H1 (cell line): ENCODE measurements around the gene SLC44A5. TPM values are rescaled to one million over a fixed set of nuclear protein-coding genes. Genes with fewer than 3 reads are reported as not detected.

Source experiments
- CTCF ChIA-PET: fragments of 300-600 bp; sonication (Branson Sonifier 250); formaldehyde crosslinking; loops from one replicate; lab custom pipeline; 2021; ENCODE audit not compliant: partially characterized antibody; lab: Charles Lee
- POLR2A ChIA-PET: fragments of 300-600 bp; sonication (Branson Sonifier 250); formaldehyde crosslinking; loops from one replicate; lab custom pipeline; 2021; ENCODE audit warnings: inconsistent platforms; ENCODE audit not compliant: partially characterized antibody; lab: Charles Lee
- DNase-seq, 2 experiments: peaks; one replicate each; pipeline versions ENCODE4 v3.0.0 to v3.0.0-alpha.2; 2010 to 2022; ENCODE audit warnings: low spot score in 2 of 2, low read depth in 1 of 2, mixed read lengths in 1 of 2
- FAIRE-seq: peaks from 2 replicates; lab custom pipeline; 2011; peaks lifted over from hg19 to GRCh38; lab: Jason Lieb, UNC
- H2AFZ ChIP-seq: 2 replicates; pipeline ENCODE4 v1.8.1; 2012; ENCODE audit warnings: low read length, inconsistent platforms
- H2AK5ac ChIP-seq: 2 replicates; pipeline ENCODE4 v1.6.1; 2013; ENCODE audit warnings: low read depth, low read length
- H2BK120ac ChIP-seq: replicated peaks from 2 replicates; pipeline ENCODE3; 2013; ENCODE audit warnings: low read depth, low read length, inconsistent platforms
- H2BK12ac ChIP-seq: 2 replicates; pipeline ENCODE4 v1.6.1; 2013; ENCODE audit warnings: low read depth, low read length
- H2BK15ac ChIP-seq: 2 replicates; pipeline ENCODE4 v1.6.1; 2013; ENCODE audit warnings: low read length
- H2BK20ac ChIP-seq: 2 replicates; pipeline ENCODE4 v1.6.1; 2013; ENCODE audit warnings: low read length
- H2BK5ac ChIP-seq: 2 replicates; pipeline ENCODE4 v1.6.1; 2013; ENCODE audit warnings: low read depth, low read length
- H3K14ac ChIP-seq: 2 replicates; pipeline ENCODE4 v1.6.1; 2013; ENCODE audit warnings: inconsistent platforms; ENCODE audit not compliant: insufficient read length
- H3K18ac ChIP-seq: 2 replicates; pipeline ENCODE4 v1.6.1; 2013; ENCODE audit warnings: low read length; ENCODE audit errors: extremely low read depth
- H3K23ac ChIP-seq: 2 replicates; pipeline ENCODE4 v1.6.1; 2013; ENCODE audit warnings: inconsistent platforms; ENCODE audit not compliant: insufficient read length
- H3K23me2 ChIP-seq: 2 replicates; pipeline ENCODE4 v1.6.1; 2013; ENCODE audit warnings: low read depth, low read length
- H3K27ac ChIP-seq: 2 replicates; pipeline ENCODE4 v1.6.1; 2011; ENCODE audit warnings: low read depth, low read length, inconsistent platforms
- H3K27me3 ChIP-seq, 4 experiments: replicated peaks in 1 of 4; 1 replicate in 1 of 4; 2 replicates in 3 of 4; pipeline versions ENCODE4 v1.6.1 to v1.8.1; 2011 to 2013; ENCODE audit warnings: low read length in 3 of 4, mild to moderate bottlenecking in 3 of 4, inconsistent platforms in 2 of 4, mixed read lengths in 2 of 4, moderate library complexity in 1 of 4; ENCODE audit not compliant: control insufficient read depth in 3 of 4, insufficient read depth in 3 of 4; ENCODE audit errors: extremely low read depth in 1 of 4
- H3K36me3 ChIP-seq, 4 experiments: 2 replicates each; pipeline versions ENCODE4 v1.6.1 to v1.8.1; 2011 to 2013; ENCODE audit warnings: mild to moderate bottlenecking in 4 of 4, low read length in 3 of 4, moderate library complexity in 2 of 4, control low read depth in 1 of 4, inconsistent platforms in 1 of 4; ENCODE audit not compliant: insufficient read depth in 4 of 4, control insufficient read depth in 2 of 4
- H3K4ac ChIP-seq: replicated peaks from 2 replicates; pipeline ENCODE3; 2013; ENCODE audit warnings: low read length, low read depth, mixed read lengths, inconsistent platforms; ENCODE audit not compliant: insufficient read length
- H3K4me1 ChIP-seq, 4 experiments: replicated peaks in 1 of 4; 1 replicate in 1 of 4; 2 replicates in 3 of 4; pipeline versions ENCODE4 v1.6.1 to v1.8.1; 2011 to 2013; ENCODE audit warnings: low read length in 3 of 4, inconsistent platforms in 2 of 4, mixed read lengths in 1 of 4; ENCODE audit not compliant: insufficient read depth in 4 of 4, control insufficient read depth in 3 of 4
- H3K4me2 ChIP-seq, 2 experiments: 2 replicates each; pipeline versions ENCODE4 v1.6.1 to v1.8.1; 2011 to 2013; ENCODE audit warnings: low read depth in 2 of 2, low read length in 2 of 2, control low read depth in 1 of 2, inconsistent platforms in 1 of 2, mild to moderate bottlenecking in 1 of 2; ENCODE audit not compliant: insufficient read depth in 1 of 2
- H3K4me3 ChIP-seq, 4 experiments: fragments of 200-600, 300-600 bp in 1 of 4; sonication (generic), shearing (Covaris generic), sonication (Bioruptor Twin) in 1 of 4; 2 replicates each; pipeline versions ENCODE4 v1.5.1 to v1.8.1; 2011 to 2016; ENCODE audit warnings: low read length in 4 of 4, low read depth in 3 of 4, control low read depth in 2 of 4, inconsistent platforms in 2 of 4, mild to moderate bottlenecking in 2 of 4, mixed read lengths in 1 of 4, moderate library complexity in 1 of 4; ENCODE audit not compliant: insufficient read depth in 2 of 4; ENCODE audit errors: extremely low read depth in 1 of 4
- H3K56ac ChIP-seq: replicated peaks from 2 replicates; pipeline ENCODE3; 2013; ENCODE audit warnings: low read depth, mild to moderate bottlenecking, mixed read lengths, low read length, inconsistent platforms; ENCODE audit not compliant: insufficient read length
- H3K79me1 ChIP-seq: 2 replicates; pipeline ENCODE4 v1.6.1; 2013; ENCODE audit warnings: low read depth, low read length, control low read depth
- H3K79me2 ChIP-seq, 2 experiments: 2 replicates each; pipeline versions ENCODE4 v1.6.1 to v1.8.1; 2012 to 2013; ENCODE audit warnings: low read length in 2 of 2, mild to moderate bottlenecking in 2 of 2, inconsistent platforms in 1 of 2; ENCODE audit not compliant: insufficient read depth in 2 of 2, control insufficient read depth in 1 of 2
- H3K9ac ChIP-seq, 4 experiments: replicated peaks in 1 of 4; 1 replicate in 1 of 4; 2 replicates in 3 of 4; pipeline versions ENCODE4 v1.6.1 to v1.8.1; 2011 to 2013; ENCODE audit warnings: low read depth in 3 of 4, low read length in 3 of 4, control low read depth in 2 of 4, mild to moderate bottlenecking in 2 of 4, moderate library complexity in 2 of 4, inconsistent platforms in 1 of 4; ENCODE audit errors: extremely low read depth in 1 of 4
- H3K9me3 ChIP-seq, 2 experiments: 2 replicates each; pipeline versions ENCODE4 v1.6.1 to v1.8.1; 2012 to 2013; ENCODE audit warnings: mild to moderate bottlenecking in 2 of 2, moderate library complexity in 2 of 2, control low read depth in 1 of 2, inconsistent platforms in 1 of 2, low read depth in 1 of 2, low read length in 1 of 2, mixed read lengths in 1 of 2; ENCODE audit not compliant: insufficient read depth in 2 of 2
- H4K20me1 ChIP-seq, 2 experiments: replicated peaks in 1 of 2; 2 replicates each; pipeline versions ENCODE3 to v1.8.1; 2011 to 2013; ENCODE audit warnings: inconsistent platforms in 2 of 2, low read length in 2 of 2, mild to moderate bottlenecking in 1 of 2; ENCODE audit not compliant: insufficient read depth in 2 of 2, control insufficient read depth in 1 of 2
- H4K5ac ChIP-seq: 2 replicates; pipeline ENCODE4 v1.6.1; 2013; ENCODE audit warnings: low read length, low read depth, mixed read lengths, inconsistent platforms; ENCODE audit not compliant: insufficient read length
- H4K8ac ChIP-seq: 2 replicates; pipeline ENCODE4 v1.8.0; 2013; ENCODE audit warnings: mild to moderate bottlenecking, moderate library complexity, low read length, inconsistent platforms; ENCODE audit not compliant: insufficient read depth; ENCODE audit errors: extremely low read depth
- H4K91ac ChIP-seq: replicated peaks from 2 replicates; pipeline ENCODE3; 2013; ENCODE audit warnings: low read length, mixed read lengths, inconsistent platforms; ENCODE audit not compliant: insufficient read length
- ATF2 ChIP-seq: IDR thresholded peaks from 2 replicates; pipeline ENCODE4 v1.6.1; 2012; ENCODE audit warnings: low read length, inconsistent platforms
- BCL11A ChIP-seq, 2 experiments: IDR thresholded peaks; one replicate each; pipeline ENCODE4 v1.6.1; 2011; ENCODE audit warnings: low read depth in 2 of 2, low read length in 2 of 2, mild to moderate bottlenecking in 2 of 2
- FOSL1 ChIP-seq: IDR thresholded peaks from 2 replicates; pipeline ENCODE4 v1.6.1; 2011; ENCODE audit warnings: mild to moderate bottlenecking, low read depth, low read length, moderate library complexity; ENCODE audit not compliant: insufficient read depth
- JUN ChIP-seq: IDR thresholded peaks from 2 replicates; pipeline ENCODE4 v1.6.1; 2011; ENCODE audit warnings: low read depth, mild to moderate bottlenecking, improper control_type of control experiment, low read length
- NRF1 ChIP-seq: IDR thresholded peaks from 2 replicates; pipeline ENCODE4 v1.6.1; 2011; ENCODE audit warnings: mild to moderate bottlenecking, low read depth, low read length, improper control_type of control experiment
- POU5F1 ChIP-seq: IDR thresholded peaks from 2 replicates; pipeline ENCODE4 v1.6.1; 2011; ENCODE audit warnings: low read depth, mild to moderate bottlenecking, low read length, moderate library complexity
- RFX5 ChIP-seq: IDR thresholded peaks from 2 replicates; pipeline ENCODE4 v1.6.1; 2011; ENCODE audit warnings: low read depth, low read length, improper control_type of control experiment, borderline replicate concordance
- SAP30 ChIP-seq: fragments of 300-600 bp; sonication (generic); IDR thresholded peaks from 2 replicates; pipeline ENCODE4 v1.7.1; 2012; ENCODE audit warnings: low read length, moderate library complexity, mild to moderate bottlenecking, inconsistent platforms; ENCODE audit not compliant: insufficient read depth, insufficient replicate concordance
- SRF ChIP-seq: IDR thresholded peaks from 2 replicates; pipeline ENCODE4 v1.6.1; 2011; ENCODE audit warnings: mild to moderate bottlenecking, low read depth, low read length, moderate library complexity
- SUZ12 ChIP-seq: fragments of 200-600 bp; sonication (generic); IDR thresholded peaks from 2 replicates; pipeline ENCODE4 v1.6.1; 2012; ENCODE audit warnings: mild to moderate bottlenecking, inconsistent platforms, low read length, moderate library complexity, mixed read lengths
- TAF1 ChIP-seq: IDR thresholded peaks from 2 replicates; pipeline ENCODE4 v1.6.1; 2011; ENCODE audit warnings: mild to moderate bottlenecking, low read depth, low read length
- TAF7 ChIP-seq: optimal IDR thresholded peaks from 2 replicates; pipeline ENCODE3; 2011; ENCODE audit warnings: low read depth, mild to moderate bottlenecking, inconsistent platforms, low read length, moderate library complexity, borderline replicate concordance
- TBP ChIP-seq: IDR thresholded peaks from 2 replicates; pipeline ENCODE4 v1.6.1; 2011; ENCODE audit warnings: low read depth, low read length, improper control_type of control experiment
- WGBS, 2 experiments: shearing (Covaris generic) in 1 of 2; methylation state at CpG; one replicate each; pipeline versions ENCODE4 v1.1.6 to v1.1.7; 2013 to 2015; ENCODE audit warnings: low lambda C conversion rate in 2 of 2, mixed read lengths in 2 of 2, inconsistent platforms in 1 of 2, low coverage in 1 of 2, missing lambda C conversion rate in 1 of 2; ENCODE audit not compliant: insufficient replicate concordance in 2 of 2, insufficient coverage in 1 of 2, insufficient read length in 1 of 2; ENCODE audit errors: extremely low coverage in 1 of 2, missing lambda C conversion rate in 1 of 2; 5-methylcytosine and 5-hydroxymethylcytosine counted together
- polyA plus RNA-seq, 7 experiments: library from polyadenylated mRNA; depleted of rRNA in 3 of 7; stranded (reverse) in 5 of 7; unstranded in 2 of 7; fragments of >200 nt in 5 of 7; fragments of 200-250 nt in 2 of 7; gene quantifications; 1 replicate in 5 of 7; 2 replicates in 1 of 7; 4 replicates in 1 of 7; pipeline versions ENCODE4 v1.2.1 to v1.2.3, GENCODE V29; 2011 to 2013; ENCODE audit warnings: missing spikeins in 2 of 7, mixed read lengths in 2 of 7
- total RNA-seq: library from RNA; stranded (reverse); fragmentation: NEBNext Ultra II Directional; extraction: Animal tissue kit (Norgen Biotek cat#: 25700); gene quantifications from 2 replicates; pipeline ENCODE4 v1.2.1, GENCODE V29; 2021

SLC44A5 gene
- total and polyA plus RNA-seq, 2 of the 8 experiments (the other 6 are each of a cell fraction or from before 2014, with no cell fraction given): 1.8 to 3.3 TPM

GRCh38 chr1:75276385-75276784 lies 334.5 kb downstream of the SLC44A5 start:
- Histone ChIP-seq H3K9me3 (peaks cover 3 to 7% of the 10 kb centered on the region in 2 experiments; a peak in 2 of 4 replicates), H2BK15ac (no peak overlapping the region), H2BK120ac (no peak overlapping the region), H2BK5ac (no peak overlapping the region), H3K23ac (no peak overlapping the region), H3K4me1 (no peaks in the 10 kb centered on the region), H3K56ac (no peak overlapping the region), H2BK12ac (no peak overlapping the region), H3K9ac (no peak overlapping the region), H4K5ac (no peak overlapping the region), H3K4ac (no peak overlapping the region), H2BK20ac (no peak overlapping the region), H3K36me3 (no peaks in the 10 kb centered on the region), H3K79me1 (no peaks in the 10 kb centered on the region), H3K27me3 (no peaks in the 10 kb centered on the region), H4K20me1 (no peaks in the 10 kb centered on the region), H4K91ac (no peak overlapping the region), H3K4me2 (no peak overlapping the region), H2AFZ (no peak overlapping the region), H3K23me2 (no peaks in the 10 kb centered on the region), H4K8ac (no peak overlapping the region), H3K4me3 (no peak overlapping the region), H3K14ac (no peak overlapping the region), H2AK5ac (no peak overlapping the region), H3K79me2 (no peaks in the 10 kb centered on the region), H3K27ac (no peak overlapping the region), H3K18ac (no peak overlapping the region)
- POLR2A ChIA-PET: no interaction called here
- DNase-seq (no peak), FAIRE-seq (no peak)
- WGBS, 2 experiments: 93% methylated on average over 1 of the region's 1 CpG; no CpG with 5 or more reads in 1 of the 2 experiments
- CTCF ChIA-PET: interaction anchor here (1.6 to 4.5 kb wide), 2 partner anchors 10 to 39 kb away, joined by 3 to 36 read pairs; no protein-coding TSS in a partner anchor
- TF ChIP-seq ATF2: no peak
- TF ChIP-seq JUN: no peak
- no peak for TF ChIP-seq NRF1
- no peak for TF ChIP-seq RFX5
- no peak for TF ChIP-seq TBP
- TF ChIP-seq SUZ12: no peak
- TF ChIP-seq SAP30: no peak
- TF ChIP-seq POU5F1: no peak
- TF ChIP-seq BCL11A (IDR thresholded peaks at IDR 0.05; ENCODE audit: low read depth in 2 of 2, low read length in 2 of 2): no peak
- TF ChIP-seq SRF: no peak
- no peak for TF ChIP-seq TAF1
- no peak for TF ChIP-seq TAF7
- no peak for TF ChIP-seq FOSL1
